IPS DF 4.7 (cell line): Measurements from ENCODE around the gene ZSCAN26.
"Not testable (repeated sequence)": the region's sequence is repeated elsewhere in the genome, so short reads cannot be mapped to it uniquely, and the experiment has no call there.

Experiments
- DNase-seq: peaks from one replicate; pipeline ENCODE4 v3.0.0-alpha.2; 2013; ENCODE audit warnings: low spot score; ENCODE audit errors: extremely low read depth

ZSCAN26 gene

GRCh38 chr6:28315628-28316027, 48.7 kb downstream of the ZSCAN26 start:
- no peak for DNase-seq

DNA sequence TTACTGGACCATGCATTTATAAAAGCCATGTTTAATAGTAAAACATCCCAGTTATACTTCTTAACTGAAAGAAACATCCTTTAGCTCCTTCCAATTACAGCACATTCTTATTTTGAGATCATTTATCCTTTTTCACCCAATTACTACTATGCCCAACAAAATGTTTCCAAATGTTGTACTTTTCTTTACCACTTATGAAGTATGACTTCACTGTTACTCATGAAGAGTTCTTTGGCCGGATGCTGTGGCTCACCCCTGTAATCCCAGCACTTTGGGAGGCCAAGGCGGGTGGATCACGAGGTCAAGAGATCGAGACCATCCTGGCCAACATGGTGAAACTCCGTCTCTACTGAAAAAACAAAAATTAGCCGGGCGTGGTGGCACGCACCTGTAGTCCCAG, 50.9 kb downstream of the ZSCAN26 start:
- not testable (repeated sequence) for DNase-seq

DNA sequence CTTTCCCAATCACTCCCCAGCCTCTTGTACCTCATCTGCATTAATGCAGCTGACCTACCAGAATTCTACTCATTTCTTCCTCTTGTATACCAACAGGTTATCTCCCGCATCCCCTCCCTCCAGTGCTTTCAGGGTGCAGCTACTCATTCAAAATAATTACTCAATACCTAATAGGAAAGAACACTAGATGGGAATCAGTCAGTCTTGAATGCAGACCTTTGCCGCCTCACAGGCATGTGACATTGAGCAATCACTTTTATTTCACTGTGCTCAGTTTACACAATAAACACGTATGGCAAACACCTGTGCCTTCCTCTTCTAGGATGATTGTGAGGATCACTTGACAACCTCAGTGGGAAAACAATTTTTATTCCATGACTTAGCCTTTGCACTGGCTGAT, 55.7 kb downstream of the ZSCAN26 start:
- DNase-seq: no peak

DNA sequence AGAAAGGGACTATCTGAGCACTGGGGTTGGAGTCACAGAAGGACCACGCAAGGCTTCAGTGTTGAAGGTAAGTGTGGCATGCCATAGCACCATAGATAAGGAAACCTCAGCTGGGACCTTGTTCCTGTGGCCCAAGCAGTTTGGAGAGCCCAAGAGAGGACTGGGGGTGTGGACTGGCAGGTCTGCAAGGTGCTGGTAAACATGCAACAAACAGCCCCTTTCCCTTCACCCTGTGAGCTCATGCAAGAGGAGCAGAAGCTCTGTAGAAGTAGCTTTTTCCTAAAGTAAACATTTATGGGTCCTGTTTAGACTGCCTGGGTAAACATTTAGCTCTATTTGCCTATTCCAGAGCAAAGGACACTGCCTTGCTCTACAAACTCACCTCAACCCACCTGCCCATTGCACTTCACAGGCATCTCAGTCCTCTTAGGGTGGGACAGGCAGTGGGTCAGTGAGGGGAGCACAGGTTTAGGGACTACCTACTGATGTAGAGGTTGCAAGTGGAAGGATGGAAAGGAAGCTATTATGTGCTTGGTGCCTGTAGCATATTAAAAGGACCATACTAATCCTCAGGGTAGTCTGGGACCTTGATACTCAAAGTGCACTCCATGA, 57.0 kb downstream of the ZSCAN26 start:
- DNase-seq: no peak

DNA sequence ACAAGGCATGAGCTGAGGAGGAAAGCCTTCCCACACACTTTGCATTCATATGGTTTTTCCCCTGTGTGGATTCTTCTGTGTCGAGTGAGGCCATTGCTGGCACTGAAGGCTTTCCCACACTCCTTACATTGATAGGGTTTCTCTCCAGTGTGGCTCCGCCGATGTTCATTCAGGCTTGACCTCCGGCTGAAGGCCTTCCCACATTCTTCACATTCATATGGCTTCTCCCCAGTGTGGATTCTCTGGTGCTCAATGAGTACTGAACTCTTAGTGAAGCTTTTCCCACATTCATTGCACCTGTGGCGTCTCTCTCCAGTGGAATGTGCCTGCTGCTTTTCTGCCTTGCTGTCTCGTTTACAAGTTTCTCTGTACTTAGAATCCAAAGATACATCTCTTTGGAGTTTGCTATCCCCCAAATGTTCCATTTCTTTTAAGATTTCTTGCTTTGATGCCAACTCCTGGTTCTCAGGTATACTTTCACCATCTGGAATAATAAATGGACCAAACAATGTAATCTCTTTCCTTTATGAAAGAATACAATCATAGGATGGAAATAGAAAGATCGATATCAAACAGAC, 59.5 kb downstream of the ZSCAN26 start:
- no peak for DNase-seq
